Posterior cingulate gyrus (tissue), 11 donors: ENCODE measurements around the gene STX4.
"Not testable (repeated sequence)": the region's sequence is repeated elsewhere in the genome, so short reads cannot be mapped to it uniquely, and the experiment has no call there.

Experiments
- DNase-seq, 10 donors: peaks; one replicate each; pipeline versions ENCODE4 v3.0.0 to v3.0.0-alpha.2; 2020 to 2021; ENCODE audit warnings: mixed read lengths in 3 of 10
- intact Hi-C: fragments of 100-400 bp; cut with DNase I; formaldehyde crosslinking; loops from one replicate; pipeline ENCODE4 v1.15.1; 2023

STX4 gene

DNA sequence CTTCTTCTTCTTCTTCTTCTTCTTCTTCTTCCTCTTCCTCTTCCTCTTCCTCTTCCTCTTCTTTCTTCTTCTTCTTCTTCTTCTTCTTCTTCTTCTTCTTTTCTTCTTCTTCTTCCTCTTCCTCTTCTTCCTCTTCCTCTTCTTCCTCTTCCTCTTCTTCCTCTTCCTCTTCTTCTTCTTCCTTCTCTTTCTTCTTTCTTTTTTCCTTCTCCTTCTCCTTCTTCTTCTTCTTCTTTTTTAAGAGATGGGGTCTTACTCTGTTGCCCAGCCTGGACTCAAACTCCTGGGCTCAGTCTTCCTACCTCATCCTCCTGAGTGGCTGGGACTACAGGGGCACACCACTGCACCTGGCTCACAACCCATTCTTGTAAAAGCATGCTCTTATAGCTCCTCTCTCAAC lies 20.1 kb upstream of the STX4 start:
- intact Hi-C loops, DNase-seq: not testable (repeated sequence)

DNA sequence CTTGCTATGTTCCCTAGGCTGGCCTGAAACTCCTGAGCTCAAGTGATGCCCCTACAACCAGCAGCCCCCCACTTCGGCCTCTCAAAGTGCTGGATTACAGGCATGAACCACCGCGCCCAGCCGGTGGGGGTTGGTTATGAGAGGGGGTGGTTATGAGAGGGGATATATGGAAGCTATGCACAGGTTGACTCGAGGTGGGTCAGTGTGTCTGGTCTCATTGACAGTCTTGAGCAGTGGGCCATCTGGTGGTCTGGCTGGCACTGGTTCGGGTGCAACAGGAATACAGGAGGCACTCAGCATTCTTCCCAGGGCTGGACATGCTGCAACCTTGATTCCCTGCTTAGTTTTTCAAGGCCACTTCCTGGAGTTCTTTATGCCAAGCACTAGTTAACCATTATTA lies 17.3 kb upstream of the STX4 start:
- no peak for DNase-seq
- intact Hi-C loops: no loop called here

DNA sequence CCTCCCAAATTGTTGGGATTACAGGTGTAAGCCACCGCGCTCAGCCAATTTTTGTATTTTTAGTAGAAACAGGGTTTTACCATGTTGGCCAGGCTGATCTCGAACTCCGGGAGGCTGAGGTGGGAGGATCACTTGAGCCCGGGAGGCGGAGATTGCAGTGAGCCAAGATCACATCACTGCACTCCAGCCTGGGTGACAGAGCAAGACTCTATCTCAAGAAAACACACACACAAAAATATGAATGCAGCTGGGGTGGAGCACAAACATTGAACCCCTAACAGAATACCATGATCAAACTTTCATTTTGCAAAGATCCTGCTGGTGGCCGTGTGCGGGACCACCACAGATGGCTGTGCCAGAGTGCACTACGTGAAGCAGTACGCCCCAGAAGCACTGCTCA lies 15.6 kb upstream of the STX4 start:
- intact Hi-C loops, DNase-seq: not testable (repeated sequence)

DNA sequence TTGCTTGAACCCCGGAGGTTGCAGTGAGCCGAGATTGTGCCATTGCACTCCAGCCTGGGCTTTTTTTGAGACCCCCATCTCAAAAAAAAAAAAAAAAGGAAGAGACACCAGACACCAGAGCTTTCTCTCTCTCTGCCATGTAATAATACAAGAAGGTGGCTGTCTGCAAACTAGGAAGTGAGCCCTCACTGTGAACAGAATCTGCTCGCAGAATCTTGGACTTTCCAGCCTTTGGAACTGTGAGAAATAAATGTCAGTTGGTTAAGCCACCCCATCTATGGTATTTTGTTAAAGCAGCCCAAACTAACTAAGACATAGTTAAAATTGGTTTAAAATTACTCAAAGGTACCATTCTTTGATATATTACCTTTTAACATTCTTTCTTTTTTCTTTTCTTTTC lies 12.8 kb upstream of the STX4 start:
- DNase-seq: no peak

DNA sequence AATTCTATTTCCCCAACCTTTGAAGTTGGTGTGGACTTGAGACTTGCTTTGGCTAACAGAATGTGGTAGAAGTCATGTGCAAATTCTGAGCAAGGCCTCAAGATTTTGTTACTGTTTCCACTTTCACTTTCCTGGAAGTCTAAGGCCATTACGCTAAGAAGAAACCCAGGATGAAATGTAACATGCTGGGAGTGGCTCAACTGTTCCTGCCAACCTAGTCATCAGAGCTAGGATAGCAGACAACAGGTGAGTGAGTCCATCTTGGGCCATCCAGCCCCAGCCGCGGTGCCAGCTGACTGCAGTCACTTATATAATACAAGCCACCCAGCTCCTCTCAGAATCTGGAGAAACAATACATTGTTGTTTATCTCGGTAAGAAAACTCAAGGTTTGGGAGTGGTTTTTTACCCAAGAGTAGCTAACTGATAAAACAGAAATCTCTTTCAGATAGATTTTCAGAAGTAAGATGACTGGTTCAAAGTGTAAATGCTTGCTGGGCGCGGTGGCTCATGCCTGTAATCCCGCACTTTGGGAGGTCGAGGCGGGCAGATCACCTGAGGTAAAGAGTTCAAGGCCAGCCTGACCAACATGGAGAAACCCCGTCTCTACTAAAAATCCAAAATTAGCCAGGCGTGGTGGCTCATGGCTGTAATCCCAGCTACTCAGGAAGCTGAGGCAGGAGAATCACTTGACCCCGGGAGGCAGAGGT lies 10.7 kb upstream of the STX4 start:
- peak in 1 of 10 donors; percentile 35 for DNase-seq
- intact Hi-C loops: no loop called here

More for the DNA sequence above, 12.8 kb upstream of the STX4 start:
- intact Hi-C loops: no loop called here

DNA sequence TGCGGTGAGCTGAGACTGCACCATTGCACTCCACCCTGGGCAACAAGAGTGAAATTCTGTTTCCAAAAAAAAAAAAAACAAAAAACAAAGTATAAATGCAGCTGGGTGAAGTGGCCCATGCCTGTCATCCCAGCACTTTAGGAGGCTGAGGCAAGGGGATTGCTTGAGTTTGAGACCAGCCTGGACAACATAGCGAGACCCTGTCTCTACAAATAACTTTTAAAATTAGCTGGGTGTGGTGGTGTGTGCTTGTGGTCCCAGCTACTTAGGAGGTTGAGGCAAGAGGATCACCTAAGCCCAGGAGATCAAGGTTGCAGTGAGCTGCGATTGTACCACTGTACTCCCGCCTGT lies 10.1 kb upstream of the STX4 start:
- intact Hi-C loops: no loop called here
- DNase-seq: no peak

DNA sequence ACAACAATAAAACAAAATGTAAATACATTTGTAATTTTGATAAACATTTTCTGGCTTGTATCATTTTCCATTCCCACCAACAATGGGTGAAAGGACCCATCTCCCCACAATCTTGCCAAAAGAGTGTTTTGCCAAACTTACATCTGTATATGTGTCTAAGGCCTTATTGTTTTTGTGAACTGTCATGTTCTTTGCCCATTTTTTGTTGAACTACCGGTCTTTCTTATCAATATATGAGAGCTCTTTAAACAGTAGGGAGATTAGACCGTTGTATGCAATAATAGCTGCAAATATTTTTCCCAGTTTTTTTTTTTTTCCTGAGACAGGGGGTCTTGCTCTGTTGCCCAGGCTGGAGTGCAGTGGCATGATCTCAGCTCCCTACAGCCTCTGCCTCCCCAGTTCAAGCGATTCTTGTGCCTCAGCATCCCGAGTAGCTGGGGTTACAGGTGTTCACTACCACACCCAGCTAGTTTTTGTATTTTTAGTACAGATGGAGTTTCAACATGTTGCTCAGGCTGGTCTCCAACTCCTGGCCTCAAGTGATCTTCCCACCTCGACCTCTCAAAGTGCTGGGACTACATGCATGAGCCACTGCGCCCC lies 9.6 kb upstream of the STX4 start:
- peak in 1 of 10 donors; percentile 16 for DNase-seq
- intact Hi-C loops: no loop called here

DNA sequence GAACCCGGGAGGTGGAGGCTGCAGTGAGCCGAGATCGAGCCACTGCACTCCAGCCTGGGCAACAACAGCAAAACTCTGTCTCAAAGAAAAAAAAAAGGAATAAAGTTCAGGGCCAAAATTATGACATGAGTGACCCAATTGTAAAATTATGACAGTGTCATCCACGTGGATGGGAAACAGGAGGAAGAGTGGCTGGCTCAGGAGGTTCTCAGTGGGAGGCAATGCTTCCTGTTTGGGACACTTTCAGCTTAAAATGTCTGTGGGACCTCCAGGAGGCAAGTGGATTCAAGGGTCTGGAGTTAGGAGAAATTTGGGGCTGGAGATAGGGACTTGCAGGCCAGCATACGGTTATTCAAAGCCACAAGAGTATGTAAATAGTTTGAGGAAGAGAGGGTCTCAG lies 8.0 kb upstream of the STX4 start:
- intact Hi-C loops: no loop called here
- no peak for DNase-seq

DNA sequence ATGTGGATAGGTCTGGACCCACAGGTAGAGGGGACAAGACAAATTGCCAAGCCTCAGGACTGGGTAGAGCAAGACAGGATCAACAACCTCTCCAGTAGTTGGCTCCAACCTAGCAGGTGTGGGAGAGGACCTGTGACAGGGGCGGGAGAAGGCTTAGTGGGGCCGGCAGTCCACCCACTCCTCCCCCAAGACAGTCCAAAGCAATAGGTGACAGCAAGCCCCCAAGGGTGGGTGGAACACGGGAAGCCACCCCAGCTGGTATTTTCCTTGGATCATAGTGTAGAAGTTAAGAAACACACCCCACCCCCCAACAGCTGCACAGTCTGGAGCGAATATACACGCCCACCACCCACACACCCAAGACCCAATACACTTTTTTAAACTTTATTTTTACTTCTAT lies 4.1 kb upstream of the STX4 start:
- peak in 1 of 10 donors; percentile 33 for DNase-seq
- intact Hi-C loops: no loop called here

DNA sequence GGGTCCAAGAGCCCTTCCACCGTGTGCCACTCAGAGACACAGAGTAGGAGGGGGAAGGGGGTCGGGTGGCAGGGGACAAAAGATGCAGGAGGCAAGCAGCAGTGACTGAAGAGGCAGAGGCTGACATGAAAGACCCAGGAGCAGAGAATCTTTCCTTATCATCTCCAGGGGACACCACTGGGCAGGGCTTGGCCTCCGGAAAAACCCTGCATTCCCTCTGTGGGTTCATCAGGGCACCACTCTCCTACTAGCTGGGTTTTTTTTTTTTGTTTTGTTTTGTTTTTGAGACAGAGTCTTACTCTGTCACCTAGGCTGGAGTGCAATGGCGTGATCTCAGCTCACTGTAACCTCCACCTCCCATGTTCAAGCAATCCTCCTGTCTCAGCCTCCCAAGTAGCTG lies 2.1 kb upstream of the STX4 start:
- intact Hi-C loops: loop anchor here (5.0 kb wide), 1 partner anchor 41 kb away; the partner anchor contains the start of genes ZNF646 and ZNF668
- DNase-seq: peak in 1 of 10 donors; percentile 24

DNA sequence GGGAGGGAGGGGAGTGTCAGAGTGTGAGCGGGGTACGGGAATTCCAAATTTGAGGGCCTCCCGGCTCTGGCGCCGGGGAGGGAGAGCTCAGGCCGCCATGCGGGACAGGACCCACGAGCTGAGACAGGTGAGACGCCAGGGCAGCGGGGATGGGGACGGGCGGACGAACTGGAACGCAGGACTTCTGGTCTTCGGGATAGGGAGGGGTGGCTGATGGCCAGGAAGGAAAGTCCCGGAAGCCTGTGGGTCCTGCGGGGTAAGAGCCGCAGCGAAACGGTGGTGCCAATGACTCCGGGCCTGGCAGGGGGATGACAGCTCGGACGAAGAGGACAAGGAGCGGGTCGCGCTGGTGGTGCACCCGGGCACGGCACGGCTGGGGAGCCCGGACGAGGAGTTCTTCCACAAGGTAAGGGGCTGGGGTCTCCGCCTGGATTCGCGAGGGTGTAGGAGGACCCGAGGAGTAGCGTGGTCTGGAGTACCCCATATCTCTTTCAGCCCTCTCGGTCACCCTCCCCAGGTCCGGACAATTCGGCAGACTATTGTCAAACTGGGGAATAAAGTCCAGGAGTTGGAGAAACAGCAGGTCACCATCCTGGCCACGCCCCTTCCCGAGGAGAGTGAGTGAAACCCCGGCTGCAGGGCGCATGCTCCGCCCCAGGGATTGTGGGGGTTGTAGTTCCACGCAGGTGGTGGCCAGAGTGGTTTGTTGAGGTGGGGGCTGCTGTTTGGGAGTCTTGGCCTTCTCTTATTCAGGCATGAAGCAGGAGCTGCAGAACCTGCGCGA lies 543 bp downstream of the STX4 start:
- DNase-seq: peak; percentile 83 to 99 (median 92)
- intact Hi-C loops: loop anchor here (5.0 kb wide), 1 partner anchor 38 kb away; the partner anchor contains the start of genes ZNF646 and ZNF668

DNA sequence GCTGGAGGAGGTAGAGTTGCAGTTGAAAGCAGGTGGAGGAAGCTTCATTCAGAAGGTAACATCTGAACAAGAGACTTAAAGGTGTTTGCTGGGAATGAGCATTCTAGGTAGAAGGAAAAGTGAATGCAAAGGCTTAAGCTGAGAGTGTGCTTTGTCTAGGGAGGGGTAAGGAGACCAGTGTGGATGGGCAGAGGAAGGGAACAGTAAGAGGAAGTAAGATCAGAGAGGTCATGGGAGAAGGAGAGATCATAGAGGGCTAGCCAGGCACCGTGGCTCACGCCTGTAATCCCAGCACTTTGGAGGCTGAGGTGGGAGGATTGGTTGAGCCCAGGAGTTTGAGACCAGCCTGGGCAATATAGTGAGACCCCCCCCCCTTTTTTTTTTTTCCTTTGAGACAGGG lies 3.3 kb downstream of the STX4 start:
- no peak for DNase-seq
- intact Hi-C loops: no loop called here

DNA sequence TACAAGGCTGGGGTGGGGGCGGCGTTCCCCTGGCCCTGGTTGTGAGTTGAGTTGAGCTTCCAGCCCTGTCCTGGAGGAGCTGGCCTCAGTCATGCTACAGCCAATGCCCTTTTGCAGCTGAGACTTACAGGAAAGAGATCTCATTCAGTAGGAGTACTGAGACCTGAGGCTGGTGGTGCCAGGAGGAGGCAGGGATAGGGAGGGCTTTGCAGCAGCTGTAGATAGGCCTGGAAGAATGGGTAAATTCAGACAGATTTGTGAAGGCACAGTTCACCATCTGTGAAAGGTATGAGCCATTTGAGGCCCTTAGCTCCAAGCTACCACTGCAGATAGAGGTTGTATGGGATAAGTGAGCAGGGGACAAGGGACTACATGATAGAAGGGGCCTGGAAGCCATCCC lies 5.6 kb downstream of the STX4 start:
- peak in 1 of 10 donors; percentile 30 for DNase-seq
- intact Hi-C loops: no loop called here

DNA sequence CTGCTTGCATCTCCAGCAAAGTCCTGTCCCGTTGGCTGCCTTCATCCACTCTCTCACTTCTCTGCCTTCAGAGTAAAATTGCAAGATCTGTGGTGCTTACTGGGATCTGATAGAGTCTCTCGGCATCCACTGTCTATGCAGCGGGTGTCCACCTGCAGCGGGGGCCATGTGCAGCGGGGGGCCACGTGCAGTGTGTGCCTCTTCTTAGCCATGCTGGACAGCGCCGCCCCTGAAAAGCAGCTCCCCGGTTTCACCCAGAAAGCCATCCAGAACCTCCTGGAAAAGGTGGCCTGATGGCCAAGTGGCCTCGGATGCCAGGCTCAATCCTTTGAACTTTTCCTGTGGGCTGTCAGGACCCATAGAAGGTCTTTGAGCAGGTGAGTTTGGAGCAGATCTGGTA lies 9.5 kb downstream of the STX4 start:
- intact Hi-C loops: no loop called here

DNA sequence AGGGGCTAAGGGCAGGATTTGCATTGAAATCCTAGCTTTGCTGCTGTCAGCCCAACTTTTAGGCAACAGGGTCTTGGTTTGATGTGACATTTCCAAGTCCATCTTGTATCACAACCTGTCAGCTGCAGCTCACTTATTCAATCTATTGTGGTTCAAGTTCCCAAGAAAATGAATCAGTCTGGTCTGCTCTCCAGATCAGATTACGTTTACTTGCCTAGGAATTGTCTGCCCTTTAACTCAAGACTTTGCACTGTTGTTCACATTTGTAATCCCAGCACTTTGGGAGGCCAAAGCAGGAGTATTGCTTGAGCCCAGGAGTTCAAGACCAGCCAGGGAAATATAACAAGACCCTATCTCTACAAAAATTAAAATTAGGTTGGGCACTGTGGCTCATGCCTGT lies 10.0 kb downstream of the STX4 start:
- DNase-seq: no peak
- intact Hi-C loops: no loop called here

More for the DNA sequence above, 9.5 kb downstream of the STX4 start:
- DNase-seq: peak in 1 of 10 donors; percentile 54

DNA sequence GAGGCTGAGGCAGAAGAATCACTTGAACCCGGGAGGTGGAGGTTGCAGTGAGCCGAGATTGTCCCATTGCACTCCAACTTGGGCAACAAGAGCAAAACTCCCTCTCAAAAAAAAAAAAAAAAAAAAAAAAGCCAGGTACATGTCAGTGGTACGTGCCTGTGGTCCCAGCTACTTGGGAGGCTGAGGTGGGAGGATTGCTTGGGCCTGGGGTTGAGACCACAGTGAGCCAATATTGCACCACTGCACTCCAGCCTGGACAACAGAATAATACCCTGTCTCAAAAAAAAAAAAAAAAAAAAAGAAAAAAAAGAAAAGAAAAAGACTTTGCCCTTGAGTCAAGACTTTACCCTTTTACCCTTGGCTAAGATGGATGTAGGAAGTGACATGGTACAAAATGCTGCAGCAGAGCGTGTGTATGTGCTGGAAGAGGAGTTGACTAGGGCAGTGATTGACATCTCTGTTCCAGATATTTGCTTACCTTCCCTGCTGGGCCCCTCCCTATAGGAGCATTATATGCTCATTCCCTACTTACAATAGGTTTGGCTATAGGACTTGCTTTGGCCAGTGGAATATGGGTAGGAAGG lies 10.6 kb downstream of the STX4 start:
- DNase-seq: no peak
- intact Hi-C loops: no loop called here

DNA sequence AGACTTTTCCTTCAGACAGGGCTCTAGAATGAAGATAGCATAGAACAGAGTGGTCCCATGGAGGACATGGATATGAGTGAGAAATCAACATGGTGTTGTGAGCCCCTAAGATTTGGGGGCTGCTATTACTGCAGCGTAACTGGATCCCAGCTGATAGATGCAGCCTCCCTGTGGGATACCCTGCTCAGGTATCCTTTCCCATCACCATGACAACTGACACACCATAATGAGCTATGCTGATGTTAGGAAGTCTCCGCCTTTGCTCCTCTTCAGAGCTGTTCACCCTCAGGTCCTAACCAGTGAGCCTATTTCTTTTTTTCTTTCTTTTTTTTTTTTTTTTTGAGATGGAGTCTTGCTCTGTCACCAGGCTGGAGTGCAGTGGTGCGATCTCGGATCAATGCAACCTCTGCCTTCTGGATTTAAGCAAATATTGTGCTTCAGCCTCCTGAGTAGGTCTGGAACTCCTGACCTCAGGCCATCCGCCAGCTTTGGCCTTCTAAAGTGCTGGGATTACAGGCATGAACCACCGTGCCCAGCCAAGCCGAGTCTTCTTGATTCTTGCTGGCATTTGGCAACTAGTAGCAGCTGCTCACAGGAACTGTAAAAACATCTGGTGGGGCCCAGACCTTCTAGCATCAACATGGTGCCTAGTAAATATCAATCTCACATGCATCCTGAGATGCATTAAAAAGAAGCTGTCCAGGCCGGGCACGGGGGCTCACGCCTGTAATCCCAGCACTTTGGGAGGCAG lies 17.1 kb downstream of the STX4 start:
- DNase-seq: no peak
- intact Hi-C loops: no loop called here

DNA sequence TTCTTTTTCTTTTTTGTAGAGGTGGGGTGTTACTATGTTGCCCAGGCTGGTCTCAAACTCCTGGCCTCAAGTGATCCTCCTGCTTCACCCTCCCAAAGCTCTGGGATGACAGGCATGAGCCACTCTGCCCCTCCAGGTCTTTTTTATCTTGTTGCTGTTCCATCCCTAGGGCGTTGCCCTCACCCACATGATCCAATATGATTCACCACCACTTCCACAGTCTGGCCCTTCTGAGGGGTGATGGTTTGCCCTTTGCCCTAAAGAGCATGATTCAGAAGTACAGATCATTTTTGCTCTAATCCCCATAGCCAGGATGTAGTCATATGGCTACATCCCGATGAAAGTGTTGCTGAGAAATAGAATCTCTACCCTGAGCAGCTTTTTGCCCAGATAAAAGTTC lies 18.8 kb downstream of the STX4 start:
- intact Hi-C loops: no loop called here
- peak in 1 of 10 donors; percentile 5 for DNase-seq

DNA sequence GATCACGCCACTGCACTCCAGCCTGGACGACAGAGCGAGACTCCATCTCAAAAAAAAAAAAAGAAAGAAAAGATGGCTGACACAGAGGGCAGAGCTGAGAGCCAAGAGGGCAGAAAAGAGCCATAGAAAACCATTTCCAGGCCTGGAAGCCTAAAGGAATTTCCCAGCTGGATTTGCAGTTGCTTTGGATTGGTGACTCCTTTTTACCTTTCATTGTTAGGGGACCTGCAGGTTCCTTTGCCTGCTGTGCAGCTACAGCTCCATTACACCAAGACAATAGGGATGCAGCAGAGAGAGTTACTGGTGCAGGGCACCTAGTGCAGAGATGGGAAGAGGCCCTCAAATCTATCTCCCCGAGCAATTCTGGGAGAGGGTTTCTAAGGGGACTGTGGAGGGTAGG lies 22.3 kb downstream of the STX4 start:
- intact Hi-C loops: no loop called here
- no peak for DNase-seq

DNA sequence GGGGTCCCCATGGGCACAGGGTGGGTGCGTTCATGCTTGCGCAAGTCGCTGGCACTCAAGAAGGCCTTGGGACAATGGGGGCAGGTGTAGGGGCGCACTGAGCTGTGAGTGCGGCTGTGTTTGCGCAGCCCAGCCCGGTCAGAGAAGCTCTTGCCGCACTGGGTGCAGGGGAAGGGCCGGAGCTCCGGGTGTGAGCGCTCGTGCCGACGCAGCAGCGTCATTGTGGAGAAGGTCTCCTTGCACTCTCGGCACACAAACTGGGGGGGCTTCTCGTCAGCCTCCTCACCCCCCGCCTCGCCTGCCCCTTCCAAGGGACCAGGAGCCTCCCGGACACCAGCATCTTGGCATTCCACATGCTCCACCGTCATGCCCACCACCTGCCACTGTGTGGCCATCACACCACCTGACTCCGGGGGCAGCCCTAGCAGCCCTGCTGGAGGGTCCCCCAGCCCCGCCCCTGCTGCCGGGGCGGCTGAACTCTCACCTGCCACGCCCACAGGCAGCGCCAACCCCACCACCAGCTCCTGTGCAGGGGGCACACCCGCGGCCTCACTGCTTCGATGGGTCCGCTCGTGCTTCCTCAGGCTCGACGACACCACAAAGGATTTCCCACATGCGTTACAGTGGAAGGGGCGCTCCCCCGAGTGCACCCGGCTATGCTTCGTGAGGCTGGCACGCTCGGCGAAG lies 27.9 kb downstream of the STX4 start:
- intact Hi-C loops: no loop called here
- DNase-seq: peak in 2 of 10 donors; percentile 57
